GM21423 (cell line): ENCODE results near the gene SOAT2.
"Not testable (repeated sequence)": the region's sequence is repeated elsewhere in the genome, so short reads cannot be mapped to it uniquely, and the experiment has no call there.

Experiments used
- ATAC-seq: cut with Tn5 transposase; IDR thresholded peaks from one replicate; pipeline ENCODE4 v1.9.1; 2021; ENCODE audit warnings: mild to moderate bottlenecking, moderate library complexity; ENCODE audit not compliant: unreplicated experiment

SOAT2 gene

DNA sequence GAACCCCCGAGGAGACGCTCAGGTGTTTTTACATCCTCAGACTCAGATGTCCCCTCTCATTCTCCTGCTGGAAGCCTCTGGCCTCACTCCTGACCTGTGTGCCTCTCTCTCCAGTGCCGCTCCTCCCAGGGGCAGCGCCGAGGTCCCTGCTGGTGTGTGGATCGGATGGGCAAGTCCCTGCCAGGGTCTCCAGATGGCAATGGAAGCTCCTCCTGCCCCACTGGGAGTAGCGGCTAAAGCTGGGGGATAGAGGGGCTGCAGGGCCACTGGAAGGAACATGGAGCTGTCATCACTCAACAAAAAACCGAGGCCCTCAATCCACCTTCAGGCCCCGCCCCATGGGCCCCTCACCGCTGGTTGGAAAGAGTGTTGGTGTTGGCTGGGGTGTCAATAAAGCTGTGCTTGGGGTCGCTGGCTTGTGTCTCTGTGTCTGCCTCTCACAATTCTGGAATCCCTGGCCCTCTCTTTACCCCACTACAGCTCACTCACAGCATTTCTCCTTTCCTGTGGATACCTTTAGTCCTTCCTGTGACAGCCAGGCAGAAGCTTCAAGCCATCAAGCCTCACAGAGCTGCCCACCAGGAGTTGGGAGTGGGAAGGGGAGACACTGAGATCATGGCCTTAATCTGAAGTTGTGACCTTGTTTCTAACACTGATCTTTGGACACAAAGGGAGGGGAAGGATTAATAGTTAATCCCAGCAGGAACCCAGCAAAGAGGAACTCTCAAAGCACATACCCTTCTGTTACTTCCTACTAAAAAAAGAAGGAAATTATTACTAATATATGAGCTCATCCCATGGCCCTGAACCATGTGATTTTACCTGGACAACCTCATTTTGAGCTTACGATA is 1.1 kb upstream of the SOAT2 start:
- ATAC-seq, result no peak

GRCh38 chr12:53103860-53104305 is 597 bp downstream of the SOAT2 start:
- no peak for ATAC-seq

DNA sequence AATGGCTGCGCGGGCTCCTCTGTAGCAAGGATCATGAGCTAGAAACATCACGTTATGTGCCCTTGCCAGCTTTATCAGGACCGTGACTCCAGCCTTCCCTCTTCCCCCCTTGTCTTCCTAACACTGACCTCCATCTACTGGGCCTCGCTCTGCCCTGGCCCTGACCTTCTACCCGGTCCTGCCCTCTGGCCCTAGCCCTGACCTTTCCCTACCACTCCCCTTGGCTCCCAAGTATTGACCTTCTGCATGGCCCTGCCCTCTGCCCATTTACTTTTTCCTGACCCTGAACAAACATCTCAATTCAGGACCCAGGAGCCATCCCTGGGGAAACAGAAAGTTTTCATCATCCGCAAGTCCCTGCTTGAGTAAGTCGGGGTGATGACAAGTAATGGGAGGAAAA is 2.0 kb downstream of the SOAT2 start:
- ATAC-seq, result no peak

DNA sequence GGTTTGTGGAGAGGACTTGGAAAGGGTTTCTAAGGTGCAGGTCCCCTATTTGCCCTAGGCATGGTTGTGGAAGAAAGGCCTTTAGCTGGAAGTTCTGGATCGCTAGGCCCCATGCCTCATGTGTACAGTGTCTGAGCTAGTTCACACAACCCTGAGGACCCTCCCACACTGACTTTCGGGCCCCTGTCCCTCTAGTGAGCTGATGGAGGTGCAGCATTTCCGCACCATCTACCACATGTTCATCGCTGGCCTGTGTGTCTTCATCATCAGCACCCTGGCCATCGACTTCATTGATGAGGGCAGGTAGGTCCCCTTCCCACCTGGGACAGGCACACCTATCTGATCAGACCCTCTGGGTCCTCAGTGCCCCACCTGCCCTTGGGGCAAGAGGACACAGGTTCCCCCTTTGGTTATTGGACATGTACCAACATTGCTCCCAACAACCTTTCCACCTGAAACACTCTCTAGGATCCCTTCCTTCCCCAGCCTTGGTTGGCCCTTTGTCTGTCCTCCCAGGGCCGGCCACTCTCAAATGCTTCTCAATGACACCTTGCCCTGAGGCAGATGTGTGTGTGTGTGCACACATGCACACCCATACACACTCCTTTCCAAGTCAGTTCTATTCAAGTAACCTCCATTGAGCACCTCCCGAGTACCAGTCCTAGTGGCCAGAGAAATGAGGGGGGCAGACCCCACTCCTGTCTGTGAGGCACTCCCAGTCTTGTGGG is 2.6 kb downstream of the SOAT2 start:
- no peak for ATAC-seq

GRCh38 chr12:53107122-53107521 is 3.8 kb downstream of the SOAT2 start:
- no peak for ATAC-seq

DNA sequence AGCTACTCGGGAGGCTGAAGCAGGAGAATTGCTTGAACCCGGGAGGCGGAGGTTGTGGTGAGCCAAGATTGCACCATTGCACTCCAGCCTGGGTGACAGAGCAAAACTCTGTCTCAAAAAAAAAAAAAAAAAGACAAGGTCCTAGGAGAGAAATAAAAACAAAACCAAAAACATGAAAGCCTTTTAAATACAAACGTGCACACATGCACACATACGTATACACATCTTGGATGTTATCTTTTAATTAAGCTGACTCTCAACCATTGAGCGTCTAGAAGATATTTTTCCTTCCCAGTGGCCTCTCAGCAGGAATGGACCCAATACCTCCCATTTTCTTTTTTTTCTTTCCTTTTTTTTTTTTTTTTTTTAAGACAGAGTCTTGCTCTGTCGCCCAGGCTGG is 9.1 kb downstream of the SOAT2 start:
- not testable (repeated sequence) for ATAC-seq

DNA sequence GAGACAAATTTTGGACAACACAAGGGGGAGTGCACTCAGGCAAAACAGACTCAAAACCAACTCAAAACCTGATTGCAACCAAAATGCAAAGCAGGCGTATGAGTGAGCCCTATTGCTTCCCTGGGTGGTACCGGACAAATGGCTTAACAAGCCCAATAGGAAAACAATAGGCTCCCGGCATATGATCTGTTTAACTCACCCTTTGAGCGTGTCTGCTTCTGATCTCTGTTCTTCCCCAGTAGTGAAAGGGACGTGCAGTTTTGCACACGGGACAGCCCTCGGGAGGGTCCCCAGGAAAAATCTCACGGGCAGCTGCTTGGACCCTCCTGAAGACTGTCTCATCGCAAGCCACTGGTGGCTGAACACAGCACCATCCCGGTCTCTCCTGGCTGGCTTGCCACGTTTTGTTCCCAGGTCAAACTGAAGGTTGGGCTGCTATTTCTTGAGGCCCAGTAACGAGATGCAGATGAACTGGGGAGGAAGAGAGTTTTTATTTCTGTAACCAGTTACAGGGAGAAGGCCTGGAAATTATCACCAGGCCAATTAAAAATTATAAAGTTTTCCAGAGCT is 9.9 kb downstream of the SOAT2 start:
- no peak for ATAC-seq

DNA sequence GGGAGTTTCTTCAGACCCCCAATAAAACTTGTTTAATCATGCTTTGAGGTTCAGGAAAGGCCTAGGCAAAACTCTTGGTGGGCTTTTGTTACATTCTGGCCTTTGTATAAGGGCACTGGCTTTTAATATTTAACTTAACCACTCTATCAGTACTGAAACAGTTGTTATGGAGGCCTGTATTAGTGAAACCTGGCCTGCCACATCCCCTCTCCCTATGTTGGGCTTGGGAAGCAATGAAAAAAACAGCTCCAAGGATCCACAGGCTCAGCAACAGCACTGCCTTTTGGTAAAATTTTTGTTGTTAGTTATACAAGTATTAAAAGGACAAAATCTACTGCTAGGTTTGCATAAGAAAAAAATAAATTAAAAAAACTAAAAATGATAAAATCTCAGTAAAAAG is 10.7 kb downstream of the SOAT2 start:
- ATAC-seq, result no peak

DNA sequence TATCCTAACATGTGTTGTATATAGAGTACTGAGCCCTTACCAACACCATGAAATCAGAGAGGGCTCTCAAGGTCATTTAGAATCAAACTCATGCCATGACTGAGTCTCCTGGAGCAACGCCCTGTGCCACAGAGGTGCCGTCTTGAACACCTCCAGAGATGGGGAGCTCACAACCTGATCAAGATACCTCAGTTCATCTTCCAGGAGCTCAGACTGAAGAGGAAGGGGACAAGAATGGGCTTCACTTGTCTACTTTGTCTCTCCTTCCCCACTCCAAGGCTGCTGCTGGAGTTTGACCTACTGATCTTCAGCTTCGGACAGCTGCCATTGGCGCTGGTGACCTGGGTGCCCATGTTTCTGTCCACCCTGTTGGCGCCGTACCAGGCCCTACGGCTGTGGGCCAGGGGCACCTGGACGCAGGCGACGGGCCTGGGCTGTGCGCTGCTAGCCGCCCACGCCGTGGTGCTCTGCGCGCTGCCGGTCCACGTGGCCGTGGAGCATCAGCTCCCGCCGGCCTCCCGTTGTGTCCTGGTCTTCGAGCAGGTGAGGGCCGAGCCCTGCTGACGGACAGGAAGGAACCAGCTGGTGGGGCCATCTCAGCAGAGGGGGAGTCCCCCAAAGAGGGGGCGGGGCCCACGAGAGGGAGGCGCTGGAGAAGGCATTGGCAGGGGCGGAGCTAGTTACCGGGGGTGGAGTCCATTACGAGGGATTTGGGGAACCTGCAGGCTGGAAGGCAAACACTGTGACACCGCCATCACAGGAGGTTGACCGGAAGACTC is 12.0 kb downstream of the SOAT2 start:
- no peak for ATAC-seq

DNA sequence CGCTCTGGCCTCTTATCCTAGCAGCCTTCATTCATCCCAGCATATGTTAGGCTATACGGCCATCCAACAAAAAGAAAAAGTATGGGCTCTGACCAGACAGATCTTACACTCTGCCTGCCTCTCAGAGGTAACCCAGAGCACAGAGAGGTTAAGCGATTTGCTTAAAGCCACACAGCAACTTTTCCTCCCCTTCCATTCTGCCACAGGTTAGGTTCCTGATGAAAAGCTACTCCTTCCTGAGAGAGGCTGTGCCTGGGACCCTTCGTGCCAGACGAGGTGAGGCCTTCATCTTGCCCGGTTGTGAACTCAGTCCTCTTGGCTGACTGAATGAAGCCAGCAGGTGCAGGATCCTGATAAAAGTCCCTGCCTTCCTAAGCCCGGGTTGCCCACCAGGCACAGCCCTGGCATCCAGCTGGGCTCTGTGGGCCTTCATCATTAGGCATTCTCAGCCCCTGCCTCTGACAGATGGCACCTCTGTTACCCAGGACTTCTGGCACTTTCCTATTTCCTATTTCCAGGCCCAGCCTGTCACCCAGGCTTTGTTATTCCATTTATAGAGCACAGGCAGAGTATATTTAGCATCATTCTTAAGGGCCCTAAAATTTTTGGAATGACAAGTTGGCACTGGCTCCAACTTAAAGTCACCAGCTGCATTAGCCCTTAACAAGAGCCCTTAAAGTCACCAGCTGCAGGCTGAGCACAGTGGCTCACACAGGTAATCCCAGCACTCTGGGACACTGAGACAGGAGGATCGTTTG is 12.8 kb downstream of the SOAT2 start:
- no peak for ATAC-seq

- no peak for ATAC-seq
Observed at GRCh38 chr12:53118751-53119300, 15.5 kb downstream of the SOAT2 start.

DNA sequence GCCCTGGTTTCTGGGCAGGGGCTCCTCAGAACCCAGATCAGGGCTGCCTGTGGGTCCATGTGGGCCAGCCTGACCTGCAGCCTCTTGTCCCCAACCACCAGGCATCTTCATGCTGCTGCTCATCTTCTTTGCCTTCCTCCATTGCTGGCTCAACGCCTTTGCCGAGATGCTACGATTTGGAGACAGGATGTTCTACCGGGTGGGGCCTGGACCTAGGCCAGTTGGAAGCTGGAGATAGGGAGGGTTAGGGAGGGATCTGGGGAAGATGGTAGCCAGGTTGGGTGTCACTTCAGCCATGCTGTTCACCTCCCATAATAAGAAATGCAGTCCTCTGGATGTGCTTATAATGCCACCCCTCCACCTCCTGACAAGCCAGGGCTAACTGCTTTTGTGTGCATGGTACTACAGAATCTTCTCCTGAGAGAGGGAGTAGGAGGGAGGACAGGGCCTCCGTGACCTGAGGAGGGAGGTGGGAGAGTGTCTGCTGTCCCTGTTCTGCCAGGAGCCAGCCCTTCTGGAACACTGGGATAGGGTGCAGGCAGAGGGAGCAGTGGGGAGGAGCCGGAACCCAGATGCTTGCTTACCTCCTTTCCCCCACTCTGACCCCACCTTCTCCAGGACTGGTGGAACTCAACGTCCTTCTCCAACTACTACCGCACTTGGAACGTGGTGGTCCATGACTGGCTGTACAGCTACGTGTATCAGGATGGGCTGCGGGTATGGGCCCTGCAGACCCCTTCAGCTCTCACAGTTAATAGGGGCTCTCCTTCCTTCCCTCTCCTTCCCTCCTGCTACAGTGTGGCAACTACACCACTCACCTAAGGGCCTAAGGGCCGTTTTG is 17.6 kb downstream of the SOAT2 start:
- no peak for ATAC-seq

GRCh38 chr12:53122961-53123468 is 19.7 kb downstream of the SOAT2 start:
- ATAC-seq, result no peak

GRCh38 chr12:53123578-53124351 is 20.5 kb downstream of the SOAT2 start:
- no peak for ATAC-seq

GRCh38 chr12:53124352-53124723 is 21.1 kb downstream of the SOAT2 start:
- no peak for ATAC-seq

DNA sequence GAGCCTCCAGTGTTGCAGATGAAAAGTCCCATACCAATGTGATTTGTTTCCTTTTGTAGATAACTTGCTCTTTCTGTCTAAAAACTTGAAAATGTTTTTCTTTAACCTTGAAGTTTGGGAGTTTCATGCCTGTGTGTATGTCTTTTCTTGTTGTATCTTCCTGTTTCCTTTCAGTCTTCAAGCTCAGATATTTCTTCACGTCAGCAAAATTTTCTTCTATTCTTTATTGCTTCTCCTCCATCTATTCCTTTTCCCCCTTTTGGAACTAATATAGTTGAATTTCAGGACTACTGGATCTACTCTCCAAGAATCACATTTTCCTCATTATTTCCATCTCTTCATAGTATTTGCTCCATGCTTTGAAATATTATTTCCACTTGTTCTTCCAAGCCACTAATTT is 23.9 kb downstream of the SOAT2 start:
- no peak for ATAC-seq

- no peak for ATAC-seq
Observed at GRCh38 chr12:53128780-53129569, 25.7 kb downstream of the SOAT2 start.
